ENCODE data around the gene ANXA3. TPM values are rescaled to one million over a fixed set of nuclear protein-coding genes. Genes with fewer than 3 reads are reported as not detected.

Gene ANXA3
- total RNA-seq, 4 donors from 2014 or later = 13.5 to 34.3 (median 21.2) TPM

DNA sequence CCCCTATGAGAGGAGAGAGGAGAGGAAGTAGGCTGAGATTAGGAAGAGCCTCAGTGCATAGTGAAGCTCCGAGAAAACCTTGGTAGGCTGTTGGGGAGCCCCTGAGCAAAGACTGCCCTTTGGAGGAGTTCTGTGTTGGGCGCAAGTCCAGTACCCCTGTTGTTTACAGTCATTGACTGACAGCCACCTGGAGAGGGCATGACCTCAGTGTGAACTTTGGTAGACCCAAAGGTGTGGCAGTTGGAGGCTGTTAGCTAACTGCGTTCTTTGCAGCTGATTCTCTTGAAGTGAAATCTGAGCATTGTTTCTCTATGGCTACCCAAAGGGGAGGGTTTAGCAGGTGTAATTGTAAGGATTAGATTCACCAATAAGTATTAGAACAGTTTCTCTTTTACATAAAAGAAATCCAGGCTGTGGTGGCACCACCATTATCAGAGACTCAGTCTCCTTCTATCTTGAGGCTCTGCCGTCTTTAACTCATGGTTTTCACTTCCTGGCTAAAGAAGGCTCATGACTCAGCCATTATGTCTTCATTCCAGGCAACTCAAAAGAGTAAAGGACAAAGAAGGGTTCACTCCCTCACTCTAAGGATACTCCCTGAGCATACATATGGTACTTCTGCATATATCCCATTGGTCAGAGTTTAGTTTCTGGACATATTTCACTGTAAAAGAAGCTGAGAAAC, 33.4 kb downstream of the ANXA3 start:
- TF ChIP-seq, protein P1, sequence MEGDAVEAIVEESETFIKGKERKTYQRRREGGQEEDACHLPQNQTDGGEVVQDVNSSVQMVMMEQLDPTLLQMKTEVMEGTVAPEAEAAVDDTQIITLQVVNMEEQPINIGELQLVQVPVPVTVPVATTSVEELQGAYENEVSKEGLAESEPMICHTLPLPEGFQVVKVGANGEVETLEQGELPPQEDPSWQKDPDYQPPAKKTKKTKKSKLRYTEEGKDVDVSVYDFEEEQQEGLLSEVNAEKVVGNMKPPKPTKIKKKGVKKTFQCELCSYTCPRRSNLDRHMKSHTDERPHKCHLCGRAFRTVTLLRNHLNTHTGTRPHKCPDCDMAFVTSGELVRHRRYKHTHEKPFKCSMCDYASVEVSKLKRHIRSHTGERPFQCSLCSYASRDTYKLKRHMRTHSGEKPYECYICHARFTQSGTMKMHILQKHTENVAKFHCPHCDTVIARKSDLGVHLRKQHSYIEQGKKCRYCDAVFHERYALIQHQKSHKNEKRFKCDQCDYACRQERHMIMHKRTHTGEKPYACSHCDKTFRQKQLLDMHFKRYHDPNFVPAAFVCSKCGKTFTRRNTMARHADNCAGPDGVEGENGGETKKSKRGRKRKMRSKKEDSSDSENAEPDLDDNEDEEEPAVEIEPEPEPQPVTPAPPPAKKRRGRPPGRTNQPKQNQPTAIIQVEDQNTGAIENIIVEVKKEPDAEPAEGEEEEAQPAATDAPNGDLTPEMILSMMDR (IDR thresholded peaks at IDR 0.05) = no peak
- TF ChIP-seq POLR2A (IDR thresholded peaks at IDR 0.05) = no peak
- no peak for DNase-seq (ENCODE audit: low spot score in 2 of 2)
- intact Hi-C loops (cut with DNase I; ENCODE audit: low total_unique reads) = no loop called here
- H3K4me3 ChIP-seq (ENCODE audit: low read depth, poor library complexity, severe bottlenecking) = no peak overlapping the region
- WGBS, 2 donors = 91 to 92% methylated on average over 4 of the region's 4 CpGs

DNA sequence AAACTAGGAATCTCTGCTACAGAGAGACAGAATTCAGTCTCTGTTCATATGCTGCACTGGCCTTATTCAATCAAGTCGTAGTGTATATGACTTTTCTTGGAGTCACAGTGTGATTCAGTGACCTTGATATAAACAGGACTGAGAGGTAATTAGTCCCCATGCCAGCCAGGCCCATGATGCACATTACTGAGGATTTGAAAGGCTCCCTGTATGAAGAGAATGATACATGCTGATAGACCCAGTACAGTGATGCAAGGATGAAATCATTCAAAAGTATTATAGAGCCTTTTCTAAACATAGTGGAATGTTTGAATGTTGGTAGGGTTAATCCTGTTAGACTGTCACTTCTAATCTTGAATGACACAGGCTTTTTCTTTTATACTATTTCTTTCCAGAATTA, 34.1 kb downstream of the ANXA3 start:
- DNase-seq (ENCODE audit: low spot score in 2 of 2) = no peak
- intact Hi-C loops (cut with DNase I; ENCODE audit: low total_unique reads) = no loop called here
- H3K4me3 ChIP-seq (ENCODE audit: low read depth, poor library complexity, severe bottlenecking) = no peak overlapping the region
- WGBS, 2 donors = 0 to 60% methylated on average over 1 of the region's 1 CpG
- TF ChIP-seq POLR2A (IDR thresholded peaks at IDR 0.05) = no peak
- TF ChIP-seq, protein P1 (IDR thresholded peaks at IDR 0.05) = no peak

DNA sequence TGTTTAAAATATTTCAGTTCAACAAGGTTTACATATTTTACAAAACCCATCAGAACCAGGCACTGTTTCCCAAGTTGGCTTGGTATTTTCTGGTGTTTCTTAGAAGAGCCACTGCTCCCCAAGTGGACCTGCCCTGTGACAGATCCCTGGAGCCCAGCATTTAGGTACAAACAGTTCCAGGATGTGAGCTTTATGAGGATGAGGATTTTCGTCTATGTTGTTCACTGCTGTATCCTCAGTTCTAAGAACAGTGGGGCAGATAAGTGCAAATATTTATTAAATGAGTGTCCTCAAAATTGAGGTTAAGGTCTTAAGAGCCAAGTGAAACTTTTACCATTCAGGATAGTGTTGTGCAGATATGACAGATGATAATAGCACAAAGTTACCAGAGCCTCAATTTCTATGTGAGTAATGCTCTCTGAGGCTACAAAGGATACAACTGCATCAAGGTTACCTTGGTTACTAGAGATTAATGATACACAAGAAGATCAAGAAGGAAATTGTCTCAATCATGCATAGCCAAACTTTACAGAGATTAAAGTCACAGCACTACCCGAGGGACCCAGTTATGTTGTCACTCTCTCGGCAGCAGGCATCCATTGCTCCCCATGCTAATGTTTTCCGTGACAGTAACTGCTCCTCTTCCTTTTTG, 37.5 kb downstream of the ANXA3 start:
- no peak overlapping the region for H3K4me3 ChIP-seq (ENCODE audit: low read depth, poor library complexity, severe bottlenecking)
- intact Hi-C loops (cut with DNase I; ENCODE audit: low total_unique reads) = no loop called here
- no peak for DNase-seq (ENCODE audit: low spot score in 2 of 2)
- TF ChIP-seq, protein P1 (IDR thresholded peaks at IDR 0.05) = no peak
- no peak for TF ChIP-seq POLR2A (IDR thresholded peaks at IDR 0.05)
- WGBS, 2 donors = 57 to 59% methylated on average over 4 of the region's 4 CpGs

DNA sequence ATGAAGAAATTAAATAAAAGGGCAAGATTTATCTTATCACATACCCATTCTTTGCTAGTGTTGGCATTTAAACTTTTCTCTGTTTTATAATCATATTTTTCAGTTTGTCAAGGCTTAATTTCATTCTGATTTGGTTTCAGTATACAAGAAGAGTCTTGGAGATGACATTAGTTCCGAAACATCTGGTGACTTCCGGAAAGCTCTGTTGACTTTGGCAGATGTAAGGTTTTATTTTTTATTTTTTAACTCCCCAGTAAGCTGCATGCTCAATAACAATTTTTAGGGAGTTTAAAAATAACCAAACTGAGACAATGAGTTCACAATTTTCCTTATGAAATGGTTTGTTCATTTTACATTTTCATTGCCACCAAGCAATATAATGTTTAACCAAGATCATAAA, 39.8 kb downstream of the ANXA3 start:
- intact Hi-C loops (cut with DNase I; ENCODE audit: low total_unique reads) = no loop called here
- 46 to 52% methylated on average over 2 of the region's 2 CpGs for WGBS, 2 donors
- DNase-seq (ENCODE audit: low spot score in 2 of 2) = no peak
- H3K4me3 ChIP-seq (ENCODE audit: low read depth, poor library complexity, severe bottlenecking) = no peak overlapping the region
- TF ChIP-seq, protein P1 (IDR thresholded peaks at IDR 0.05) = no peak
- no peak for TF ChIP-seq POLR2A (IDR thresholded peaks at IDR 0.05)

DNA sequence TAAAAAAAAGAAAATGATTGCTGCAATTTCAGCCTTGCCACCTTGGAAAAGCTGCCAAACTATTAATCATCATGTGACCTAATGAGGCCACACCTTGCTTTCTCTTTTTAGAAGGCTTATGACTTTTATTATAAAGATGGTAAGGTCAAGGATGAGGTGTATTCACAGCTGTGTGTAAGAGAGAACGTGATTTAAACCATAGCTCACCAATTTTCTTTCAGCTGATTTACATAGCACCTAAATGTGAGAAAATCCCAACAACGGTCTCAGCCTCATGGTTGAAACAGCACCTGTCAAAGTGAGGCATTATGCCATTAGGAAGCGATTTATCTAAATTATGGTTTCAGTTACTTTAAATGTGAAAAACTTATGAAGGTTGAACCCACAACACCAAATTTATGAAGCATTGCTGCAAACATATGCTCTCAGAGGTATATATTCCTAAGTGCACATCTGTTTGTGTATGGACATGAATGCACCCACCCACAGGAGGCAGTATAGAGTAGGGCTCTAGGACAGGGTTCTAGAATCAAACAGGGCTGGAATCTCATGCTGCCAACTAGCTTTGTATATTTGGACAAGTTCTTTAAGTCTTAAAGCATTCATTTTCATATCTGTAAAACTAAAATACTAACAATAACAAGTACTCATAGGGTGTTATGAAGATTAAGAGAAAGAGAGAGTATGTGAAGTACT, 40.7 kb downstream of the ANXA3 start:
- TF ChIP-seq, protein P1 (IDR thresholded peaks at IDR 0.05) = no peak
- no peak for TF ChIP-seq POLR2A (IDR thresholded peaks at IDR 0.05)
- H3K4me3 ChIP-seq (ENCODE audit: low read depth, poor library complexity, severe bottlenecking) = no peak overlapping the region
- 66 to 74% methylated on average over 3 of the region's 3 CpGs for WGBS, 2 donors
- no peak for DNase-seq (ENCODE audit: low spot score in 2 of 2)
- intact Hi-C loops (cut with DNase I; ENCODE audit: low total_unique reads) = no loop called here
